Endothelial cell (in vitro differentiated cells): Measurements from ENCODE around the gene CHP2. TPM values are rescaled to one million over a fixed set of nuclear protein-coding genes. Genes with fewer than 3 reads are reported as not detected.
"Not testable (repeated sequence)": the region's sequence is repeated elsewhere in the genome, so short reads cannot be mapped to it uniquely, and the experiment has no call there.

Experiments
- DNase-seq: peaks from one replicate; pipeline ENCODE4 v3.0.0; 2021; ENCODE audit warnings: low spot score
- H3K27ac Mint-ChIP-seq: one replicate; pipeline ENCODE4 v1.8.0; 2021; ENCODE audit warnings: mixed read lengths, inconsistent platforms; ENCODE audit not compliant: unreplicated experiment
- H3K27me3 Mint-ChIP-seq: one replicate; pipeline ENCODE4 v1.8.0; 2021; ENCODE audit warnings: mild to moderate bottlenecking, moderate library complexity, mixed read lengths, inconsistent platforms; ENCODE audit not compliant: unreplicated experiment
- H3K36me3 Mint-ChIP-seq: one replicate; pipeline ENCODE4 v1.8.0; 2021; ENCODE audit warnings: mild to moderate bottlenecking, low read depth, mixed read lengths, inconsistent platforms; ENCODE audit not compliant: unreplicated experiment
- H3K4me1 Mint-ChIP-seq: one replicate; pipeline ENCODE4 v1.8.0; 2021; ENCODE audit warnings: mild to moderate bottlenecking, mixed read lengths, inconsistent platforms; ENCODE audit not compliant: unreplicated experiment
- H3K4me3 Mint-ChIP-seq: one replicate; pipeline ENCODE4 v1.8.0; 2021; ENCODE audit warnings: mild to moderate bottlenecking, mixed read lengths, inconsistent platforms; ENCODE audit not compliant: unreplicated experiment
- H3K9me3 Mint-ChIP-seq: one replicate; pipeline ENCODE4 v1.8.0; 2021; ENCODE audit warnings: mixed read lengths, inconsistent platforms; ENCODE audit not compliant: unreplicated experiment
- total RNA-seq: library from RNA; stranded (reverse); fragmentation: NEBNext Ultra II Directional; extraction: Animal tissue kit (Norgen Biotek cat#: 25700); gene quantifications from one replicate; pipeline ENCODE4 v1.2.1, GENCODE V29; 2021; ENCODE audit not compliant: unreplicated experiment
- TF ChIP-seq, protein P1 (sequence below): fragments of 200-600 bp; sonication (generic); IDR thresholded peaks from one replicate; pipeline ENCODE4 v1.5.0; 2021; ENCODE audit warnings: antibody characterized with exemption; ENCODE audit not compliant: unreplicated experiment

CHP2 gene
- total RNA-seq, 1 donor from 2014 or later: not detected

DNA sequence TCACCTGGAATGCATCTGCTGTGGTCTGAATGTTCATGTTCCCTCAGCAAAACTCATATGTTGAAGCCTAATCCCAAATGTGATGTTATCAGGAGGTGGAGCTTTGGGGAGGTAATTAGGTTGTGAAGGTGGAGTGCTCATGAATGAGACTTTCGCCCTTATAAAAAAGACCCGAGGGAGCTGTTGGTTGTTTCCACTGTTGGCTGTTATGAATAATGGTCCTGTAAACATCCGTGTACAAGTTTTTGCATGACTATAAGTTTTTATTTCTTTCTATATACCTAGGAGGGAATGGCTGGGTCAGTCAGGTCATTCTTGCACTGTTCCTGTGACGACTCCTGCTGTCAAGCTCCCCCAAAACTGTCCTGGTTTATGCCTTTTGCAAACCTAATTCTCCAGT lies 9.6 kb upstream of the CHP2 start:
- H3K36me3 Mint-ChIP-seq: no peaks in the 10 kb centered on the region
- no peaks in the 10 kb centered on the region for H3K27me3 Mint-ChIP-seq
- H3K4me3 Mint-ChIP-seq: no peak overlapping the region
- H3K4me1 Mint-ChIP-seq: no peaks in the 10 kb centered on the region
- H3K9me3 Mint-ChIP-seq: no peaks in the 10 kb centered on the region
- no peak overlapping the region for H3K27ac Mint-ChIP-seq
- DNase-seq: no peak
- TF ChIP-seq, protein P1, sequence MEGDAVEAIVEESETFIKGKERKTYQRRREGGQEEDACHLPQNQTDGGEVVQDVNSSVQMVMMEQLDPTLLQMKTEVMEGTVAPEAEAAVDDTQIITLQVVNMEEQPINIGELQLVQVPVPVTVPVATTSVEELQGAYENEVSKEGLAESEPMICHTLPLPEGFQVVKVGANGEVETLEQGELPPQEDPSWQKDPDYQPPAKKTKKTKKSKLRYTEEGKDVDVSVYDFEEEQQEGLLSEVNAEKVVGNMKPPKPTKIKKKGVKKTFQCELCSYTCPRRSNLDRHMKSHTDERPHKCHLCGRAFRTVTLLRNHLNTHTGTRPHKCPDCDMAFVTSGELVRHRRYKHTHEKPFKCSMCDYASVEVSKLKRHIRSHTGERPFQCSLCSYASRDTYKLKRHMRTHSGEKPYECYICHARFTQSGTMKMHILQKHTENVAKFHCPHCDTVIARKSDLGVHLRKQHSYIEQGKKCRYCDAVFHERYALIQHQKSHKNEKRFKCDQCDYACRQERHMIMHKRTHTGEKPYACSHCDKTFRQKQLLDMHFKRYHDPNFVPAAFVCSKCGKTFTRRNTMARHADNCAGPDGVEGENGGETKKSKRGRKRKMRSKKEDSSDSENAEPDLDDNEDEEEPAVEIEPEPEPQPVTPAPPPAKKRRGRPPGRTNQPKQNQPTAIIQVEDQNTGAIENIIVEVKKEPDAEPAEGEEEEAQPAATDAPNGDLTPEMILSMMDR: no peak

DNA sequence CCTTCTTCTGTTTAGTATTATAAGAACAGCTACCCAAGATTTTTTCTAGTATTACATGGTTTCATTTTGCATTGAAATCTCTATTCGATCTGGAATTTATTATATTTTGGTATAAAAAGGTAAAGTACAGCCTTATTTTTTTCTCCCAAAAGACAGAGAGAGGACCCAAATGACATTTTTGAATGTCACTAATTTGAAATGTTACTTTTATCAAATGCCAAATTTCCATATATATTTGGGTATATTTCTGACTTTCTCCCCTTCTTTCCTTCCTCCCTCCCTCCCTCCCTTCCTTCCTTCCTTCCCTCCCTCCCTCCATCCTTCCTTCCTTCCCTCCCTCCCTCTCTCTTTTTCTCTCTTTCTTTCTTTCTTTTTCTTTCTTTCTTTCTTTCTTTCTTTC lies 6.2 kb upstream of the CHP2 start:
- Mint-ChIP-seq H3K4me1 (no peaks in the 10 kb centered on the region), H3K36me3 (no peaks in the 10 kb centered on the region), H3K4me3 (no peak overlapping the region), H3K9me3 (no peaks in the 10 kb centered on the region), H3K27ac (no peak overlapping the region), H3K27me3 (no peaks in the 10 kb centered on the region)
- no peak for DNase-seq
- TF ChIP-seq, protein P1: no peak

DNA sequence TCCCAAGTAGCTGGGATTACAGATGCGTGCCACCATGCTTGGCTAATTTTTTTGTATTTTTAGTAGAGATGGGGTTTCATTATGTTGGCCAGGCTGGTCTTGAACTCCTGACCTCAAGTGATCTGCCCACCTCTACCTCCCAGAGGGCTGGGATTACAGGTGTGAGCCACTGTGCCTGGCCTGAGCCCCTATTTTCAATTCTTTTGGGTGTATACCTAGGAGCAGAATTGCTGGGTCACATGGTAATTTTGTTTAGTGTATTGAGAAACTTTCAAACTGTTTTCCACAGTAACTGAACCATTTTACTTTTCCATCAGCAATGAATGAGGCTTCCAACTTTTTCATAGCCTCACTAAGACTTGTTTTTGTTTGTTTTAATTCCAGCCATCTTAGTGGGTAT lies 3.8 kb upstream of the CHP2 start:
- H3K4me1 Mint-ChIP-seq, H3K4me3 Mint-ChIP-seq, H3K36me3 Mint-ChIP-seq, H3K9me3 Mint-ChIP-seq, H3K27me3 Mint-ChIP-seq, H3K27ac Mint-ChIP-seq, DNase-seq: not testable (repeated sequence)

DNA sequence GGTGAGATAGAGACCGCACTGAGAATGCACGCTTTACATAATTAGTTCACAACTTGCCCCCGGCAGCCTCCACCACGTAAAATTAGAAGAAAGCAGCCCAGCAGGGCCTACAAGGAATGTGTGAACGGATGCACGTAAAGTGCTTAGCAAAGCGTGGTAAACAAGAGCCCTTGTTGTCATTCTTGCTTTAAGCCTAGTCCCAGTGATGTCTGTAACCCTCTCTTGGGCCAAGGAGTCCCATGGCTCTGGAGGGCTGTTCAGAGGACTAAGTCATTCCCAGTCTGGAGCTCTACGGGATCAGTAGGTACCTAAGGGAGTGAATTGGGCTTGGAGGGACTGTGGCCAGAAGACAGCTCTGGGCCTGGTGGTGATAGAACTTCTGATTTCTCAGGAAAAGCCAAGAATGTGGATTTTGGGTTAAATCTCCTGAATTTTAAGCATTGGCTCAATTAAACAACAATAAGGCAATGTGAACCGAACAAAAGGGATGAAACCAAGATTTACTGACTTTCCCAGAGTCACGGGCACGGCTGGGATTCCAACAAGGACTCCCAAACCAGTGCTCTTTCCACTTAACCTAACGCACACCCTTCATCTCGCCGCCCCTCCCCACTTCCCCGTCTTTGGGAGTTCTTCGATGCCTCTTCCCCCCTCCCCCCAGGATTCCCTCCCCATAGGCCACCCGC lies 775 bp upstream of the CHP2 start:
- H3K9me3 Mint-ChIP-seq: no peaks in the 10 kb centered on the region

DNA sequence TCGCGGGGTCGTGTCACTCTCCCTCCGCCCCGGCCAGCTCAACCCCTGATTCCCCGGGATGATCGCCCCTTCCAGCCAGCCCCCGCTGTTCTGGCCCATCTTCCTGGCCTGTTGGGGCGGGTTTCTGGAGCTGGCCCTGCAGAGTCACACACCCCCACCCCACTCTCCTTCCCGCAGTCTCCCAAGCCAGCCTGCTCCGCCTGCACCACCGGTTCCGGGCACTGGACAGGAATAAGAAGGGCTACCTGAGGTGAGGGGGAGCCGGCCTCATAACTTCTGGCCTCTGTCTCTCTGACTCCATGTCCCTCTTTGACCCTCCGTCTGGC lies 621 bp downstream of the CHP2 start:
- Mint-ChIP-seq H3K36me3 (peaks cover 5% of the 10 kb centered on the region), H3K4me1 (no peaks in the 10 kb centered on the region), H3K27me3 (peaks cover 5% of the 10 kb centered on the region), H3K4me3 (no peak overlapping the region), H3K27ac (no peak overlapping the region), H3K9me3 (no peaks in the 10 kb centered on the region)
- DNase-seq: no peak
- TF ChIP-seq, protein P1: no peak

More for the DNA sequence above, 775 bp upstream of the CHP2 start:
- Mint-ChIP-seq H3K27me3 (peaks cover 5% of the 10 kb centered on the region), H3K36me3 (peaks cover 5% of the 10 kb centered on the region), H3K4me3 (peak overlapping the region; percentile 65), H3K27ac (no peak overlapping the region), H3K4me1 (no peaks in the 10 kb centered on the region)
- no peak for DNase-seq
- TF ChIP-seq, protein P1: no peak
